ENCODE measurements around the gene B4GALT6. TPM values are rescaled to one million over a fixed set of nuclear protein-coding genes. Genes with fewer than 3 reads are reported as not detected.

The B4GALT6 gene
- total and polyA plus RNA-seq, 2 of the 13 experiments (the other 11 are each of a cell fraction or from before 2014, with no cell fraction given): 1.9 to 3.3 TPM

- TF ChIP-seq TRIM24 (CRISPR knock-in tag; IDR thresholded peaks at IDR 0.05) (no peak), FOXA3 (CRISPR knock-in tag; IDR thresholded peaks at IDR 0.05) (no peak), NCOA1 (CRISPR knock-in tag; IDR thresholded peaks at IDR 0.05) (no peak), TRAFD1 (CRISPR knock-in tag; IDR thresholded peaks at IDR 0.05; ENCODE audit: borderline replicate concordance) (no peak), ZKSCAN1 (IDR thresholded peaks at IDR 0.05; ENCODE audit: low read length) (no peak), ADNP (CRISPR knock-in tag; IDR thresholded peaks at IDR 0.05) (no peak)
These were observed 36.5 kb upstream of the B4GALT6 start (continued) for GRCh38 chr18:31720867-31721266.

GRCh38 chr18:31719363-31720006, 35.1 kb upstream of the B4GALT6 start:
- no peaks in the 10 kb centered on the region for H3K36me3 ChIP-seq (replicated peaks in 1 of 2; ENCODE audit: control insufficient read depth in 1 of 2, insufficient read depth in 2 of 2, low read length in 2 of 2)
- H3K27me3 ChIP-seq (ENCODE audit: control insufficient read depth in 1 of 2, insufficient read depth in 2 of 2, low read length in 2 of 2): peaks cover 0 to under 1% of the 10 kb centered on the region in 2 experiments; a peak in 3 of 5 replicates
- H2AFZ ChIP-seq (ENCODE audit: low read length): no peak overlapping the region
- H3K79me2 ChIP-seq (ENCODE audit: insufficient read depth, low read length): no peaks in the 10 kb centered on the region
- ATAC-seq: no peak
- H3K4me3 ChIP-seq (replicated peaks in 1 of 3; ENCODE audit: insufficient read depth in 1 of 3, low read depth in 2 of 3, low read length in 3 of 3): no peak overlapping the region
- BruUV-seq (replicated peaks): no TSS peak
- DNase-seq (ENCODE audit: low spot score): no peak
- POLR2A ChIA-PET: no interaction called here
- no peak overlapping the region for H3K27ac ChIP-seq (ENCODE audit: extremely low read length, insufficient read depth, low read length)
- FAIRE-seq: no peak
- no peaks in the 10 kb centered on the region for H4K20me1 ChIP-seq (ENCODE audit: insufficient read depth, low read length)
- in situ Hi-C loops (cut with HindIII; ENCODE audit: extremely low pct_ligation_motif_present, low pct_unique_long_range_greater_than_20kb): loop anchor here (5.0 kb wide), 1 partner anchor 162 kb away; no protein-coding TSS in a partner anchor
- H3K4me2 ChIP-seq (ENCODE audit: low read depth, low read length): no peak overlapping the region
- H3K4me1 ChIP-seq (ENCODE audit: insufficient read depth, low read length): no peaks in the 10 kb centered on the region
- peaks cover 13% of the 10 kb centered on the region for H3K9me3 ChIP-seq (ENCODE audit: low read length)
- WGBS (ENCODE audit: low lambda C conversion rate): 38% methylated on average over 7 of the region's 7 CpGs
- CTCF ChIA-PET (ENCODE audit: low intra/inter-chr PET ratio, low total read pairs): no interaction called here
- intact Hi-C loops (cut with micrococcal nuclease; ENCODE audit: unreplicated experiment): loop anchor here (10.0 kb wide), 1 partner anchor 745 kb away; no protein-coding TSS in a partner anchor
- no peak overlapping the region for H3K9ac ChIP-seq (ENCODE audit: insufficient read depth, low read depth, low read length)
- TF ChIP-seq ZBTB10 (CRISPR knock-in tag; IDR thresholded peaks at IDR 0.05; ENCODE audit: borderline replicate concordance) (no peak), ZNF878 (CRISPR knock-in tag; IDR thresholded peaks at IDR 0.05) (no peak), ASH2L (IDR thresholded peaks at IDR 0.05; ENCODE audit: insufficient read length, low read depth, low read length) (no peak), ZFX (CRISPR knock-in tag; IDR thresholded peaks at IDR 0.05; ENCODE audit: low read depth) (no peak), ZNF282 (IDR thresholded peaks at IDR 0.05; ENCODE audit: partially characterized antibody) (no peak), ZNF225 (CRISPR knock-in tag; IDR thresholded peaks at IDR 0.05) (no peak), ZBTB42 (CRISPR knock-in tag; IDR thresholded peaks at IDR 0.05) (no peak), ARNT2 (CRISPR knock-in tag; IDR thresholded peaks at IDR 0.05; ENCODE audit: low read depth) (no peak), FOXC1 (CRISPR knock-in tag; IDR thresholded peaks at IDR 0.05; ENCODE audit: borderline replicate concordance) (no peak), ZBTB7B (CRISPR knock-in tag; IDR thresholded peaks at IDR 0.05) (no peak), ZNF275 (CRISPR knock-in tag; IDR thresholded peaks at IDR 0.05; ENCODE audit: borderline replicate concordance) (no peak), ATM (IDR thresholded peaks at IDR 0.05; ENCODE audit: borderline replicate concordance) (no peak), SRSF4 (IDR thresholded peaks at IDR 0.05; ENCODE audit: low read depth, low read length, poor library complexity, severe bottlenecking) (no peak)

All from HepG2 (cell line).